ENCODE results near the gene CLIP4. TPM values are rescaled to one million over a fixed set of nuclear protein-coding genes. Genes with fewer than 3 reads are reported as not detected.
A peak's percentile ranks its signal among the peaks of the same experiment; 100 is the strongest.

Gene CLIP4
- total RNA-seq, 1 experiment from 2014 or later = 134 TPM

GRCh38 chr2:29113027-29113686 is 2.1 kb upstream of the CLIP4 start:
- Histone ChIP-seq H4K20me1 (ENCODE audit: insufficient read depth) (no peaks in the 10 kb centered on the region), H3K4me3 (no peak overlapping the region), H3K36me3 (ENCODE audit: low read depth) (no peaks in the 10 kb centered on the region), H3K4me2 (peak overlapping the region; percentile 90), H3F3A (ENCODE audit: insufficient read depth, low read depth) (peaks cover 56% of the 10 kb centered on the region), H3K27ac (peak overlapping the region; percentile 97), H2AFZ (no peak overlapping the region), H3K9me2 (ENCODE audit: insufficient read depth) (no peaks in the 10 kb centered on the region), H3K9me3 (ENCODE audit: insufficient read depth, low read depth) (no peaks in the 10 kb centered on the region), H3K79me2 (ENCODE audit: low read depth) (peaks cover 32% of the 10 kb centered on the region), H3K4me1 (replicated peaks; ENCODE audit: insufficient read depth) (peaks cover 79% of the 10 kb centered on the region), H3K27me3 (ENCODE audit: insufficient read depth, low read depth) (no peaks in the 10 kb centered on the region)
- ChIA-PET POLR2A (ENCODE audit: unreplicated experiment) (interaction anchor here (0.6 to 2.1 kb wide), 6 partner anchors 17 to 1491 kb away, joined by 3 to 34 read pairs (median 6); no protein-coding TSS in a partner anchor), CTCF (no interaction called here)
- DNase-seq = peak in 1 of 2 experiments; percentile 47
- intact Hi-C loops (cut with micrococcal nuclease; ENCODE audit: unreplicated experiment) = loop anchor here (5.0 kb wide), 1 partner anchor 156 kb away; no protein-coding TSS in a partner anchor
- no TSS peak for BruUV-seq (replicated peaks)
- TF ChIP-seq EZH2 (IDR thresholded peaks at IDR 0.05; ENCODE audit: low read depth) = no peak
- no peak for TF ChIP-seq CTCF (conservative IDR thresholded peaks at IDR 0.05)

GRCh38 chr2:29113891-29114321 is 1.3 kb upstream of the CLIP4 start:
- H3K4me2 ChIP-seq = peak overlapping the region; percentile 90
- ChIA-PET POLR2A (ENCODE audit: unreplicated experiment) (interaction anchor here (0.6 to 2.1 kb wide), 8 partner anchors 16 to 1490 kb away, joined by 3 to 34 read pairs (median 4); no protein-coding TSS in a partner anchor), CTCF (no interaction called here)
- H3K36me3 ChIP-seq (ENCODE audit: low read depth) = peaks cover 5% of the 10 kb centered on the region
- H3K27me3 ChIP-seq (ENCODE audit: insufficient read depth, low read depth) = no peaks in the 10 kb centered on the region
- H2AFZ ChIP-seq = no peak overlapping the region
- DNase-seq = peak; percentile 85 to 97
- H3F3A ChIP-seq (ENCODE audit: insufficient read depth, low read depth) = peaks cover 63% of the 10 kb centered on the region
- H3K4me3 ChIP-seq = peak overlapping the region; percentile 90
- intact Hi-C loops (cut with micrococcal nuclease; ENCODE audit: unreplicated experiment) = loop anchor here (1.0 to 5.0 kb wide), 3 partner anchors 60 to 157 kb away; no protein-coding TSS in a partner anchor
- H4K20me1 ChIP-seq (ENCODE audit: insufficient read depth) = no peaks in the 10 kb centered on the region
- H3K79me2 ChIP-seq (ENCODE audit: low read depth) = peaks cover 40% of the 10 kb centered on the region
- H3K27ac ChIP-seq = peak overlapping the region; percentile 97
- no TSS peak for BruUV-seq (replicated peaks)
- H3K9me3 ChIP-seq (ENCODE audit: insufficient read depth, low read depth) = 0 out of 2 replicates have a peak, but pooled peaks cover under 1% of the 10 kb centered on the region
- peaks cover 80% of the 10 kb centered on the region for H3K4me1 ChIP-seq (replicated peaks; ENCODE audit: insufficient read depth)
- no peak for TF ChIP-seq EZH2 (IDR thresholded peaks at IDR 0.05; ENCODE audit: low read depth)
- no peak for TF ChIP-seq CTCF (conservative IDR thresholded peaks at IDR 0.05)
- no peaks in the 10 kb centered on the region for H3K9me2 ChIP-seq (ENCODE audit: insufficient read depth)

- TSS peak; percentile 65 for BruUV-seq (replicated peaks)
- H3K9me3 ChIP-seq (ENCODE audit: insufficient read depth, low read depth) = peaks cover 7% of the 10 kb centered on the region; the same call in 1 of the 2 replicates
- DNase-seq = no peak
- intact Hi-C loops (cut with micrococcal nuclease; ENCODE audit: unreplicated experiment) = loop anchor here (1.0 to 5.0 kb wide), 3 partner anchors 60 to 157 kb away; no protein-coding TSS in a partner anchor
- H2AFZ ChIP-seq = peak overlapping the region; percentile 71
- H3K4me1 ChIP-seq (replicated peaks; ENCODE audit: insufficient read depth) = peaks cover 80% of the 10 kb centered on the region
- peaks cover 64% of the 10 kb centered on the region for H3F3A ChIP-seq (ENCODE audit: insufficient read depth, low read depth)
- ChIA-PET CTCF (no interaction called here), POLR2A (ENCODE audit: unreplicated experiment) (interaction anchor here (0.7 to 2.1 kb wide), 3 partner anchors 15 to 270 kb away, joined by 3 to 34 read pairs (median 4); no protein-coding TSS in a partner anchor)
- H3K36me3 ChIP-seq (ENCODE audit: low read depth) = peaks cover 9% of the 10 kb centered on the region
- H3K27ac ChIP-seq = peak overlapping the region; percentile 97
- H3K9me2 ChIP-seq (ENCODE audit: insufficient read depth) = no peaks in the 10 kb centered on the region
- no peaks in the 10 kb centered on the region for H3K27me3 ChIP-seq (ENCODE audit: insufficient read depth, low read depth)
- no peaks in the 10 kb centered on the region for H4K20me1 ChIP-seq (ENCODE audit: insufficient read depth)
- H3K4me3 ChIP-seq = peak overlapping the region; percentile 90
- peak overlapping the region; percentile 90 for H3K4me2 ChIP-seq
- TF ChIP-seq CTCF (conservative IDR thresholded peaks at IDR 0.05) (no peak), EZH2 (IDR thresholded peaks at IDR 0.05; ENCODE audit: low read depth) (no peak)
- H3K79me2 ChIP-seq (ENCODE audit: low read depth) = peaks cover 46% of the 10 kb centered on the region
Measured at GRCh38 chr2:29114586-29114945, 649 bp upstream of the CLIP4 start.

All from PC-9 (cell line).